Neutrophil (primary cell): Measurements from ENCODE around the gene NOTO.

Experiments used
- H3K27ac ChIP-seq: fragments of 200-600 bp; sonication (generic); 2 replicates; pipeline ENCODE4 v1.5.1; 2016; ENCODE audit warnings: mild to moderate bottlenecking, moderate library complexity
- H3K27me3 ChIP-seq: fragments of 200-600 bp; sonication (generic); 2 replicates; pipeline ENCODE4 v1.6.0; 2016; ENCODE audit warnings: mild to moderate bottlenecking
- H3K36me3 ChIP-seq: fragments of 200-600 bp; sonication (generic); 2 replicates; pipeline ENCODE4 v1.5.1; 2017
- H3K4me1 ChIP-seq, 2 experiments: fragments of 200-600 bp in 1 of 2; sonication (generic) in 1 of 2; 1 replicate in 1 of 2; 2 replicates in 1 of 2; pipeline versions ENCODE4 v1.5.1 to v1.6.1; 2013 to 2016; ENCODE audit warnings: low read depth in 1 of 2, low read length in 1 of 2, mild to moderate bottlenecking in 1 of 2, moderate library complexity in 1 of 2; ENCODE audit not compliant: control insufficient read depth in 1 of 2, insufficient read depth in 1 of 2
- H3K4me3 ChIP-seq, 2 experiments: fragments of 200-600 bp in 1 of 2; sonication (generic) in 1 of 2; 1 replicate in 1 of 2; 2 replicates in 1 of 2; pipeline ENCODE4 v1.5.1; 2013 to 2016; ENCODE audit warnings: low read depth in 1 of 2, low read length in 1 of 2, mild to moderate bottlenecking in 1 of 2, moderate library complexity in 1 of 2
- H3K9me3 ChIP-seq: fragments of 200-600 bp; sonication (generic); 2 replicates; pipeline ENCODE4 v1.5.1; 2016
- CTCF ChIP-seq: fragments of 200-600 bp; sonication (generic); IDR thresholded peaks from 2 replicates; pipeline ENCODE4 v1.5.1; 2016; ENCODE audit warnings: antibody characterized with exemption

The NOTO gene

GRCh38 chr2:73235315-73236028 lies 33.1 kb downstream of the NOTO start:
- no peaks in the 10 kb centered on the region for H3K9me3 ChIP-seq
- H3K4me1 ChIP-seq, result peaks cover 23 to 25% of the 10 kb centered on the region in 2 experiments
- no peak for TF ChIP-seq CTCF
- H3K4me3 ChIP-seq, result peak overlapping the region; percentile 96 to 100
- no peak overlapping the region for H3K27ac ChIP-seq
- peaks cover 15% of the 10 kb centered on the region for H3K36me3 ChIP-seq
- H3K27me3 ChIP-seq, result no peaks in the 10 kb centered on the region

GRCh38 chr2:73237168-73237567 lies 34.8 kb downstream of the NOTO start:
- no peaks in the 10 kb centered on the region for H3K27me3 ChIP-seq
- H3K36me3 ChIP-seq, result peaks cover 16% of the 10 kb centered on the region
- TF ChIP-seq CTCF, result no peak
- no peak overlapping the region for H3K4me3 ChIP-seq
- H3K9me3 ChIP-seq, result no peaks in the 10 kb centered on the region
- peaks cover 23 to 24% of the 10 kb centered on the region in 2 experiments for H3K4me1 ChIP-seq
- no peak overlapping the region for H3K27ac ChIP-seq

- peaks cover 15 to 17% of the 10 kb centered on the region in 2 experiments for H3K4me1 ChIP-seq
- H3K27me3 ChIP-seq, result no peaks in the 10 kb centered on the region
- peaks cover 24% of the 10 kb centered on the region for H3K36me3 ChIP-seq
- no peak overlapping the region for H3K4me3 ChIP-seq
- H3K9me3 ChIP-seq, result no peaks in the 10 kb centered on the region
- no peak for TF ChIP-seq CTCF
- no peak overlapping the region for H3K27ac ChIP-seq
Observed at GRCh38 chr2:73238149-73238548, 35.8 kb downstream of the NOTO start.

GRCh38 chr2:73238976-73239375 lies 36.6 kb downstream of the NOTO start:
- Histone ChIP-seq H3K27me3 (no peaks in the 10 kb centered on the region), H3K36me3 (peaks cover 33% of the 10 kb centered on the region), H3K9me3 (no peaks in the 10 kb centered on the region), H3K27ac (no peak overlapping the region), H3K4me3 (no peak overlapping the region), H3K4me1 (peaks cover 13 to 15% of the 10 kb centered on the region in 2 experiments)
- TF ChIP-seq CTCF, result no peak

GRCh38 chr2:73239776-73240175 lies 37.4 kb downstream of the NOTO start:
- no peak for TF ChIP-seq CTCF
- Histone ChIP-seq H3K27ac (no peak overlapping the region), H3K27me3 (no peaks in the 10 kb centered on the region), H3K4me1 (peaks cover 8 to 9% of the 10 kb centered on the region in 2 experiments), H3K36me3 (peaks cover 41% of the 10 kb centered on the region), H3K9me3 (no peaks in the 10 kb centered on the region), H3K4me3 (no peak overlapping the region)
